HCT116 (cell line): ENCODE measurements around the gene IFT122. TPM values are rescaled to one million over a fixed set of nuclear protein-coding genes. Genes with fewer than 3 reads are reported as not detected.

Experiments
- ATAC-seq: fragments of 200-7000 bp; cut with Tn5 transposase; 2 replicates; pipeline ENCODE4 v1.9.1; 2020; ENCODE audit warnings: mild to moderate bottlenecking, moderate library complexity
- BruUV-seq: library from RNA; stranded (reverse); fragments of 400-500 nt; replicated peaks from 2 replicates; lab custom pipeline; 2021; lab: Mats Ljungman, UMichigan
- CTCF ChIA-PET: fragments of 300-600 bp; sonication (Branson Sonifier 250); formaldehyde crosslinking; loops from one replicate; lab custom pipeline; 2021; ENCODE audit warnings: antibody characterized with exemption; lab: Charles Lee
- POLR2A ChIA-PET: fragments of 300-600, 350-600 bp; sonication (Branson Sonifier 250); formaldehyde crosslinking; loops from one replicate; lab custom pipeline; 2021; ENCODE audit warnings: antibody characterized with exemption; lab: Charles Lee
- RAD21 ChIA-PET, 2 experiments: fragments of 300-600 bp; sonication (Branson Sonifier 250); formaldehyde crosslinking; loops; one replicate each; lab custom pipeline; 2023; ENCODE audit warnings: low total read pairs in 2 of 2; ENCODE audit not compliant: uncharacterized antibody in 2 of 2, unreplicated experiment in 2 of 2, low non-redundant PET in 1 of 2; lab: Charles Lee
- DNase-seq: peaks from one replicate; pipeline ENCODE4 v3.0.0-alpha.2; 2010; ENCODE audit warnings: low read depth, low spot score
- H2AFZ ChIP-seq: fragments of 200-600 bp; shearing (Covaris generic), sonication (generic); 2 replicates; pipeline ENCODE4 v1.6.1; 2017; ENCODE audit warnings: low read depth, mixed run types, mixed read lengths, antibody characterized with exemption, low read length; ENCODE audit not compliant: poor library complexity, severe bottlenecking
- H3K27ac ChIP-seq: 2 replicates; pipeline ENCODE4 v1.5.1; 2012; ENCODE audit warnings: low read depth, low read length
- H3K27me3 ChIP-seq: fragments of 200-600 bp; sonication (generic); 2 replicates; pipeline ENCODE4 v1.6.1; 2016; ENCODE audit warnings: mixed run types, low read length, mixed read lengths; ENCODE audit not compliant: insufficient read depth
- H3K36me3 ChIP-seq, 2 experiments: fragments of 200-500 bp in 1 of 2; fragments of 200-600 bp in 1 of 2; sonication (Bioruptor generic) in 1 of 2; sonication (generic) in 1 of 2; 2 replicates each; pipeline versions ENCODE4 v1.5.1 to v1.6.1; 2014 to 2016; ENCODE audit warnings: low read length in 2 of 2, inconsistent platforms in 1 of 2, mixed read lengths in 1 of 2, mixed run types in 1 of 2; ENCODE audit not compliant: insufficient read depth in 2 of 2, control insufficient read depth in 1 of 2
- H3K4me1 ChIP-seq, 2 experiments: fragments of 200-600 bp in 1 of 2; sonication (generic) in 1 of 2; 2 replicates each; pipeline versions ENCODE4 v1.5.1 to v1.6.1; 2012 to 2017; ENCODE audit warnings: low read length in 2 of 2, inconsistent platforms in 1 of 2, mild to moderate bottlenecking in 1 of 2, mixed read lengths in 1 of 2, mixed run types in 1 of 2, moderate library complexity in 1 of 2; ENCODE audit not compliant: insufficient read depth in 2 of 2, control insufficient read depth in 1 of 2
- H3K4me2 ChIP-seq: fragments of 200-600 bp; sonication (generic); 2 replicates; pipeline ENCODE4 v1.6.1; 2017; ENCODE audit warnings: mixed run types, low read length, mixed read lengths
- H3K4me3 ChIP-seq, 2 experiments: fragments of 200-600 bp in 1 of 2; sonication (generic) in 1 of 2; replicated peaks in 1 of 2; 2 replicates each; pipeline ENCODE4 v1.5.1; 2011 to 2016; ENCODE audit warnings: low read length in 2 of 2, control low read depth in 1 of 2, low read depth in 1 of 2, mild to moderate bottlenecking in 1 of 2, mixed read lengths in 1 of 2, mixed run types in 1 of 2
- H3K79me2 ChIP-seq: fragments of 200-600 bp; sonication (generic); 2 replicates; pipeline ENCODE4 v1.6.1; 2017; ENCODE audit warnings: mild to moderate bottlenecking, mixed run types, low read length, moderate library complexity, mixed read lengths; ENCODE audit not compliant: insufficient read depth
- H3K9ac ChIP-seq: fragments of 200-600 bp; sonication (generic); 2 replicates; pipeline ENCODE4 v1.6.1; 2016; ENCODE audit warnings: low read length, mixed read lengths
- H3K9me2 ChIP-seq: fragments of 200-600 bp; sonication (generic), shearing (Covaris generic); 2 replicates; pipeline ENCODE4 v1.6.1; 2017; ENCODE audit warnings: mixed run types, mild to moderate bottlenecking, moderate library complexity; ENCODE audit not compliant: insufficient read depth
- H3K9me3 ChIP-seq, 2 experiments: fragments of 200-500 bp in 1 of 2; fragments of 200-600 bp in 1 of 2; sonication (Bioruptor generic) in 1 of 2; sonication (generic) in 1 of 2; 2 replicates each; pipeline ENCODE4 v1.6.1; 2014 to 2017; ENCODE audit warnings: low read length in 2 of 2, mixed read lengths in 2 of 2, inconsistent platforms in 1 of 2, low read depth in 1 of 2, mild to moderate bottlenecking in 1 of 2, mixed run types in 1 of 2, moderate library complexity in 1 of 2; ENCODE audit not compliant: control insufficient read depth in 1 of 2, insufficient read depth in 1 of 2
- H4K20me1 ChIP-seq: fragments of 200-600 bp; sonication (generic), shearing (Covaris generic); 2 replicates; pipeline ENCODE4 v1.6.1; 2017; ENCODE audit warnings: mixed run types, mild to moderate bottlenecking, moderate library complexity; ENCODE audit not compliant: insufficient read depth
- ATF3 ChIP-seq: IDR thresholded peaks from 2 replicates; pipeline ENCODE4 v1.6.1; 2012
- CBX3 ChIP-seq: IDR thresholded peaks from 2 replicates; pipeline ENCODE4 v1.6.1; 2012; ENCODE audit warnings: low read depth
- CEBPB ChIP-seq: IDR thresholded peaks from 2 replicates; pipeline ENCODE4 v1.6.1; 2012; ENCODE audit warnings: low read depth
- ELF1 ChIP-seq: IDR thresholded peaks from 2 replicates; pipeline ENCODE4 v1.6.1; 2012; ENCODE audit warnings: low read depth, borderline replicate concordance
- EZH2 ChIP-seq: fragments of 200-600 bp; sonication (generic); IDR thresholded peaks from 2 replicates; pipeline ENCODE4 v1.6.1; 2017; ENCODE audit warnings: antibody characterized with exemption, mixed run types
- EZH2phosphoT487 ChIP-seq: fragments of 200-600 bp; IDR thresholded peaks from 2 replicates; pipeline ENCODE4 v1.6.1; 2018; ENCODE audit warnings: antibody characterized with exemption, borderline replicate concordance
- FOSL1 ChIP-seq: IDR thresholded peaks from 2 replicates; pipeline ENCODE4 v1.6.1; 2012; ENCODE audit warnings: low read depth
- JUND ChIP-seq: IDR thresholded peaks from 2 replicates; pipeline ENCODE4 v1.6.1; 2012
- MAX ChIP-seq: IDR thresholded peaks from 2 replicates; pipeline ENCODE4 v1.6.1; 2012
- POLR2A ChIP-seq: IDR thresholded peaks from 2 replicates; pipeline ENCODE4 v1.7.0; 2011; ENCODE audit warnings: borderline replicate concordance; ENCODE audit not compliant: insufficient read depth, insufficient read length; ENCODE audit errors: extremely low read depth
- POLR2AphosphoS5 ChIP-seq: IDR thresholded peaks from 2 replicates; pipeline ENCODE4 v1.6.1; 2011; ENCODE audit warnings: mild to moderate bottlenecking, low read depth, low read length, moderate library complexity
- REST ChIP-seq: IDR thresholded peaks from 2 replicates; pipeline ENCODE4 v1.6.1; 2012; ENCODE audit warnings: low read depth
- SIN3A ChIP-seq: IDR thresholded peaks from 2 replicates; pipeline ENCODE4 v1.6.1; 2012; ENCODE audit warnings: low read depth
- SP1 ChIP-seq: IDR thresholded peaks from 2 replicates; pipeline ENCODE4 v1.6.1; 2012; ENCODE audit warnings: low read depth
- SRF ChIP-seq: IDR thresholded peaks from 2 replicates; pipeline ENCODE4 v1.6.1; 2012; ENCODE audit warnings: low read depth
- TCF7L2 ChIP-seq: IDR thresholded peaks from 2 replicates; pipeline ENCODE4 v1.7.0; 2011; ENCODE audit warnings: borderline replicate concordance, inconsistent platforms; ENCODE audit not compliant: insufficient read depth, insufficient read length; ENCODE audit errors: extremely low read depth
- YY1 ChIP-seq: IDR thresholded peaks from 2 replicates; pipeline ENCODE4 v1.6.1; 2011; ENCODE audit warnings: low read length, low read depth, moderate library complexity, mild to moderate bottlenecking; ENCODE audit not compliant: insufficient replicate concordance; ENCODE audit errors: extremely low read depth
- ZBTB33 ChIP-seq: IDR thresholded peaks from 2 replicates; pipeline ENCODE4 v1.6.1; 2011; ENCODE audit warnings: mild to moderate bottlenecking, low read length, moderate library complexity; ENCODE audit not compliant: insufficient replicate concordance; ENCODE audit errors: extremely low read depth
- ZFX ChIP-seq: fragments of 450-650 bp; IDR thresholded peaks from 2 replicates; pipeline ENCODE4 v1.6.1; 2017
- ZNF274 ChIP-seq: fragments of 200-500 bp; sonication (Bioruptor generic); IDR thresholded peaks from 2 replicates; pipeline ENCODE4 v1.6.1; 2014; ENCODE audit warnings: mild to moderate bottlenecking, low read depth, low read length, inconsistent platforms
- intact Hi-C: fragments of 100-400 bp; cut with micrococcal nuclease; formaldehyde crosslinking; loops from 2 replicates; pipeline ENCODE4 v1.10.0; 2022
- total RNA-seq: library from RNA; stranded (reverse); gene quantifications from one replicate; pipeline ENCODE4 v1.2.1, GENCODE V29; 2021; ENCODE audit not compliant: unreplicated experiment

The IFT122 gene
- total RNA-seq, 1 experiment from 2014 or later, result 21.4 TPM

- Histone ChIP-seq H3K9ac (no peak overlapping the region), H3K36me3 (peaks cover 5 to 11% of the 10 kb centered on the region in 2 experiments; a peak in 3 of 4 replicates), H4K20me1 (no peaks in the 10 kb centered on the region), H3K27me3 (no peaks in the 10 kb centered on the region), H3K9me3 (no peaks in the 10 kb centered on the region), H3K4me1 (peaks cover 9 to 18% of the 10 kb centered on the region in 2 experiments; a peak in 3 of 4 replicates), H3K4me2 (peak overlapping the region; percentile 87; the same call in 1 of the 2 replicates), H3K79me2 (peaks cover 37% of the 10 kb centered on the region), H3K4me3 (no peak overlapping the region), H2AFZ (no peak overlapping the region), H3K27ac (no peak overlapping the region), H3K9me2 (no peaks in the 10 kb centered on the region)
- intact Hi-C loops, result no loop called here
- BruUV-seq, result no TSS peak
- ChIA-PET CTCF (no interaction called here), RAD21 (no interaction called here), POLR2A (no interaction called here)
- TF ChIP-seq ZBTB33 (no peak), POLR2AphosphoS5 (no peak), REST (no peak), POLR2A (no peak), SRF (no peak), MAX (no peak), EZH2phosphoT487 (no peak), SP1 (no peak), JUND (no peak), ZNF274 (no peak), EZH2 (no peak), CEBPB (no peak), CBX3 (no peak), ATF3 (no peak), ELF1 (no peak), ZFX (no peak), FOSL1 (no peak), SIN3A (no peak), YY1 (no peak), TCF7L2 (no peak)
- DNase-seq (no peak), ATAC-seq (no peak)
Observed at GRCh38 chr3:129441782-129442181, 1.8 kb downstream of the IFT122 start.
